ENCODE measurements around the gene ETV6.
"Not testable (repeated sequence)": the region's sequence is repeated elsewhere in the genome, so short reads cannot be mapped to it uniquely, and the experiment has no call there.

ETV6 gene

GRCh38 chr12:11901701-11902524 is 252.4 kb downstream of the ETV6 start:
- H3K27ac ChIP-seq, result no peak overlapping the region
- H3K4me3 ChIP-seq, result no peak overlapping the region

- Histone ChIP-seq H3K4me3 (no peak overlapping the region), H3K27ac (no peak overlapping the region)
These were observed 253.0 kb downstream of the ETV6 start for GRCh38 chr12:11902525-11902875.

GRCh38 chr12:11904124-11904523 is 254.7 kb downstream of the ETV6 start:
- Histone ChIP-seq H3K4me3 (no peak overlapping the region), H3K27ac (no peak overlapping the region)

- H3K27ac ChIP-seq, result no peak overlapping the region
- no peak overlapping the region for H3K4me3 ChIP-seq
These were observed 256.1 kb downstream of the ETV6 start for GRCh38 chr12:11905534-11905933.

- no peak overlapping the region for H3K27ac ChIP-seq
- H3K4me3 ChIP-seq, result no peak overlapping the region
These were observed 256.9 kb downstream of the ETV6 start for GRCh38 chr12:11906286-11906935.

- Histone ChIP-seq H3K27ac (no peak overlapping the region), H3K4me3 (no peak overlapping the region)
These were observed 258.2 kb downstream of the ETV6 start for GRCh38 chr12:11907625-11908024.

GRCh38 chr12:11909406-11909805 is 259.9 kb downstream of the ETV6 start:
- H3K27ac ChIP-seq, H3K4me3 ChIP-seq: not testable (repeated sequence)

- Histone ChIP-seq H3K4me3 (no peak overlapping the region), H3K27ac (no peak overlapping the region)
These were observed 266.6 kb downstream of the ETV6 start for GRCh38 chr12:11916113-11916512.

- no peak overlapping the region for H3K27ac ChIP-seq
- no peak overlapping the region for H3K4me3 ChIP-seq
These were observed 267.3 kb downstream of the ETV6 start for GRCh38 chr12:11916771-11917170.

- no peak overlapping the region for H3K27ac ChIP-seq
- H3K4me3 ChIP-seq, result no peak overlapping the region
These were observed 268.0 kb downstream of the ETV6 start for GRCh38 chr12:11917501-11917900.

GRCh38 chr12:11920231-11920630 is 270.8 kb downstream of the ETV6 start:
- Histone ChIP-seq H3K27ac (no peak overlapping the region), H3K4me3 (no peak overlapping the region)

GRCh38 chr12:11922361-11922760 is 272.9 kb downstream of the ETV6 start:
- H3K27ac ChIP-seq, result no peak overlapping the region
- H3K4me3 ChIP-seq, result no peak overlapping the region

GRCh38 chr12:11923067-11923466 is 273.6 kb downstream of the ETV6 start:
- H3K4me3 ChIP-seq, result no peak overlapping the region
- no peak overlapping the region for H3K27ac ChIP-seq

- Histone ChIP-seq H3K27ac (no peak overlapping the region), H3K4me3 (no peak overlapping the region)
These were observed 277.9 kb downstream of the ETV6 start for GRCh38 chr12:11927286-11927935.

- Histone ChIP-seq H3K4me3 (no peak overlapping the region), H3K27ac (no peak overlapping the region)
These were observed 280.2 kb downstream of the ETV6 start for GRCh38 chr12:11929714-11930113.

- no peak overlapping the region for H3K27ac ChIP-seq
- no peak overlapping the region for H3K4me3 ChIP-seq
These were observed 289.7 kb downstream of the ETV6 start for GRCh38 chr12:11939223-11939622.

- Histone ChIP-seq H3K4me3 (no peak overlapping the region), H3K27ac (peak overlapping the region in 1 of 21 experiments; percentile 50)
These were observed 292.3 kb downstream of the ETV6 start for GRCh38 chr12:11941606-11942337.

- H3K27ac ChIP-seq, result no peak overlapping the region
- H3K4me3 ChIP-seq, result no peak overlapping the region
These were observed 294.6 kb downstream of the ETV6 start for GRCh38 chr12:11943919-11944700.
